ENCODE results near the gene TBCD.

Gene TBCD

DNA sequence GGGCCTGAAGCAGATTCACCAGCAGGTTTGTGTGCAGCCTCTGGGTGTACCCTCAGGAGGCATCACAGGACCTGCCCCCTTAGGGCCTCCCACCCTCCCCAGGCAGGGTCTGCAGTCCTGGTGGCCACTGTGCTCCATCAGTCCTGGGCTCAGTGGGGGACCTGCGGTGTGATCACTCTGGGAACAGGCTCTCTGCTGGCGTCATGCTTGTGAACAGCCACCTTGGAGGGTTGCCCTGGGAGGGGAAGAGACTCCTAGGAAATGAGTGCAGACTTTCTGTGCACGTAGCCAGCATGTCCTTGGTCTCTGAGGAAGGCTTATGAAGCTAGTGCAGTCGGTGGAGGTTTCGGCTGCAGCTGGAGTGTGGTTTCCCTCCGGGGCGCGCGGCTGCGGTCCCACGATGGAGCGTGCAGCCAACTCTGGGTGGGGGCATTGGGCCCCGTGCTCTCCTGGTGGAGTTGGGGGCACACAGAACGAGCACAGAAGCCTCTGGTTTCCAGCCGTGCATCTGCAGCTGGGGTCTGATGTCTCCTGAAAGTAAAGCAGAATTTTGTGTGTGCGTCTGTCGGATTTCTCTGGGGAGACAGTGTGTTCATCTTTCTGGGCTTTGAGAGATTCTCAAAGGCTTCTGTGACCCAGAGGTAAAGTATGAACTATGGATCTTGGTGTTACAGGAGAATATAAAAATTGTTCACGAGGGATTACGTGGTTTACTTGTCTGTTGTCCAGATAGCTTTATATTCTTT lies 156.1 kb downstream of the TBCD start:
- no peak for DNase-seq (ENCODE audit: low read depth in 2 of 2)

DNA sequence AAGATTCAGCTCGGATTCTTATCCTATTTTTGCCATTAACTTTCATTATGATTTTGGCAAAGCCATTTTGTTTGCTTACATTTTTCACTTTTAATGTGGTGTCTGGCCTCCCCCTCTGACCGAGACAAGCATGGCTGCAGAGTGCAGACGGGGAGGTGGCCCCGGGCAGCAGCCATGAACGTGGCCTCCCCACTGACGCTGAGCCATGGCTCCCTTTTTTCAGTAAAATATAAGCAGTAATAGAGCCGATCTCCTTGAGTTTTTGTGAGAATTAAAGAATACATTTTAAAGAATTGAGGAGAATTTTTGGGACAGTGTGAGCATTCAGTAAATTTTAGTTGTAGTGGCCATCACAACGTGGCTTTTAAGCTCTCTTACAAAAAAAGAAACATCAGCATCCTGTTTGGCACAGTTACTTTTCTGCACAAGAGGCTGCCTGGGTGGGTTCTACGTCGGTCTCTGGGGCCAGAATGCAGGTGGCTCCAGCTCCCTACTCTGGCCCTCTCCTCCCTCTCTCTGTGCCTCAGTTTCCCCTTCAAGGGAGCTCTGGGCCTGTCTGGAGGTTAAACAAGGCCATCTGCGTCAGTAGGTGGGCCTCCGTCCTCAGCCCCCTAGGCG lies 156.8 kb downstream of the TBCD start:
- DNase-seq (ENCODE audit: low read depth in 2 of 2) = no peak

DNA sequence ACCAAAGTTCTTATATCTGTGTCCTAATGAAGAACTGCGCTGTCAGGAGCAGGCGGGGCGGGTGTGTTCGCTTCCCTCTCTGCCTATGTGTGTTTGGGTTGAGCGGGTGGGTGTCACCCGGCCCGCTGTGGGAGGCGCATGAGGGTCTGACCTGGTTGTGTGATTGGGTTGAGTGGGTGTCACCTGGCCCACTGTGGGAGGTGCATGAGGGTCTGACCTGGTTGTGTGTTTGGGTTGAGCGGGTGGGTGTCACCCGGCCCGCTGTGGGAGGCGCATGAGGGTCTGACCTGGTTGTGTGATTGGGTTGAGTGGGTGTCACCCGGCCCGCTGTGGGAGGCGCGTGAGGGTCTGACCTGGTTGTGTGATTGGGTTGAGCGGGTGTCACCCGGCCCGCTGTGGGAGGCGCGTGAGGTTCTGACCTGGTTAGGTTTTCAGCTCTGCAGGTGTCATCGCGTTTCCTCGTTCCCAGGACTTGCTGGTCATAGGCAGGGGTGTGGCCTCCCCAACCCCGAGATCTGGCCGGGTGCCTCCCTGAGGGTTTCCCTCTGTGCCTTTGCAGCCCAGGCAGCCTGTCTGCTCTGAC lies 157.5 kb downstream of the TBCD start:
- no peak for DNase-seq (ENCODE audit: low read depth in 2 of 2)

DNA sequence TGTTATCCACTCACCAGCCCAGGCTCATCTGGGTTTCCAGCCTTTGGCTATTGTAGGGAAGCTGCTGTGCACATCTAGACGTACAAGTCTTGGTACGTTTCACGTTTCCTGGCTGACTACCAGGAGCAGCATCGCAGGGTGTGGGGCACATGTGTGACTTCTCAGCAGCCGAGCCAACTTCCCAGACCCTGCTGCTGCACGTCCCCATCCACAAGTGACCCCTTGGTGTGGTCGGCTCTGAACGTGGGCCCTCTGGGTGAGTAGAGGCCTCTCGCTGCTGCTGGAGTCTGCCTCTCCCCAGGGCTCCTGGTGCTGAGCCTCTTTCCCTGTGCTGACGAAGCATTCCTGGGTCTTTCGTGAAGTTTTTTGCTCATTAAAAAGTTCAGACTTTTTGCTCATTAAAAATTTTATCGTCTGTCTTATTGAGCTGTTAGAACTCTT lies 158.2 kb downstream of the TBCD start:
- no peak for DNase-seq (ENCODE audit: low read depth in 2 of 2)

DNA sequence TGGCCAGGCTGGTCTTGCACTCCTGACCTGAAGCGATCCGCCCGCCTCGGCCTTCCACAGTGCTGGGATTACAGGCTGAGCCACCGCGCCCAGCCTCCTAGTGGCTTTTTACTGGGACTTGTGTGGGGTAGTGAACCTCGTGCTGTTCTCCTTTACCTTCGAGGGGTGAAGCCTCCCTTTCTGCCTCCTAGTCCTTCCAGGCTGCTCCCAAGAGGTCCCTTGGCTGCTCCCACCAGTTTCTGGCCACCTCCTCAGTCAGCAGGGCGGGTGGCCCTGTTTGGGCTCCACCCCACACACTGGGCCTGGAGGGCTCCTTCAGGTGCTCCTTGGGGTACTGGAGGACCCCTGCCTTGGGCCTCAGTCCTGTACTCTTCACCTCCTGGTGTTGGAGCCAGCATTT lies 158.9 kb downstream of the TBCD start:
- DNase-seq (ENCODE audit: low read depth in 2 of 2) = no peak

DNA sequence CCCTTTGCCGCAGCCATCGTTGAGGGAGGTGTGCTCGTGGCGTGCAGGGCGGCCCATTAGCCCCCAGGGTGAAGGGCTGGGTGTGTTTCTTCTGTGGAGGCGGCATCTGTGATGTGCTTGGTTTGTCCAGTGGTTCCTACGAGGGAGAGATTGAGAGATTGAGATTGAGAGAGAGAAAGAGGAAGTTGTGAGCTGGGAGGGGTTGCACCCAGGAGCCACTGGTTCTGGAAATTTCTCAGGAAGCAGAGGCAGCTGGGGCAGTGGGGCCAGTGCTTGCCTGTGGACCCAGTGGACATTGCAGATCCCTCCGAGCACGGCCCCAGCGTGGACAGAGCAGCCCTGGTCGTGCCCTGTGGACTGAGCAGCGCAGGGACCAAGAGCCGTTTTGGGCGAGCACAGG lies 160.0 kb downstream of the TBCD start:
- no peak for DNase-seq (ENCODE audit: low read depth in 2 of 2)

DNA sequence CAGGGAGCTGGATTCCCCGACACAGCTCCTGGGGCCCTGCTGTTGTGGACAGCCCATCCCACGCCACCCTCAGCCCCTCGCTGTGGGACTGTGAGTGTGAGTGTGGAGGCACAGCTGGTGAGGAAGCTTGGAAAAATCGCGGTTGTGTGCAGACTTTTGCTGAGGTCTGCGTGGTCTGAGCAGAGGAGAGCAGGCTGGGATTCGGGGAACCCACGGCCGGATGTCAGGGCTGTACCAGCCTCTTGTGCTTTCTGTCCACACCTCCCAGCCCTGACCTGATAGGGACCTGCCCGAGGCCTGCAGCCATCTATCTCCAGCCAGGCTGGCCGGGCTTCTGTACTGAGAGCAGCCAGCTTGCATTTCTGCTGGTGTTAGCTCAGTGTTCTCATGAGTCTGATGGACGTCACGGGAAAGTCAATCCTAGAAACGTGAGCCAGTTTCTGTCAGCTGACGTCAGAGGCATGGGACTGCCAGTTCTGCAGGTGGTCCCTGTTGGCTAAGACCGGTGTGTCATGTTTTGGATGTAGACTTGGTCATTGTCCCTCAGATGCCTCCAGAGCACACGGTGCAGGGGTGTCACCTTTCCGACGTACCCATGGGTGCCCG lies 160.7 kb downstream of the TBCD start:
- no peak for DNase-seq (ENCODE audit: low read depth in 2 of 2)

DNA sequence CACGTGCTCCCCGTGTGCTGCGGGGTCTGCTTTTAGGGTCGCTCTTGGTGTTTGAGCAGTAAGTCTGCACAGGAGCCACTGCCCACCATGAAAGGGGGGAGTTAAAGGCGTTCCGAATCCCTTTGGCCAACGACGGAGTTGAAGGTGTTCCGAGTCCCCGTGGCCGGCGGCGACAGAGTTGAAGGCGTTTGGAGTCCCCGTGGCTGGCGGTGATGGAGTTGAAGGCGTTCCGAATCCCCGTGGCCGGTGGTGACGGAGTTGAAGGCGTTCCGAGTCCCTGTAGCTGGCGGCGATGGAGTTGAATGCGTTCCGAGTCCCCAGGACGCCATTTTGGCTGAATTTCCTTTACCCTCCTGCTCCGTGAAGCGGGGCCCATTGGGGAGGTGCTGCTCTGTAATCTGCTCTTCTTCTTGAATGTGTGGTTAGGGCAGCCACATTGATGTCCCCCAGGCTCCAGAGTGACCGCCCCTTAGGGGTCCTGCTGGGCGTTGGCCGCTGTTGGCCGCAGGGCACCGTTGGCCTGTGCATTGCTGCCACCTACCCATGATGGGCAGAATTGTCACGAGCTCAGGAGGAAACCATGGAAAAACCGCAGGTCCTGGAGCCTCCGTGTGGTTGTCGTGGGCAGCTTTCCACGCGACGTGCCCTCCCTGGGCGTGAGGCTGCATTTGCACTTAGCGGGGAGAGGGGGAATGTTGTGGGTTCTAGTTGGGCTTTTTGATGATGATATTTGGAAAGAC lies 161.6 kb downstream of the TBCD start:
- no peak for DNase-seq (ENCODE audit: low read depth in 2 of 2)

DNA sequence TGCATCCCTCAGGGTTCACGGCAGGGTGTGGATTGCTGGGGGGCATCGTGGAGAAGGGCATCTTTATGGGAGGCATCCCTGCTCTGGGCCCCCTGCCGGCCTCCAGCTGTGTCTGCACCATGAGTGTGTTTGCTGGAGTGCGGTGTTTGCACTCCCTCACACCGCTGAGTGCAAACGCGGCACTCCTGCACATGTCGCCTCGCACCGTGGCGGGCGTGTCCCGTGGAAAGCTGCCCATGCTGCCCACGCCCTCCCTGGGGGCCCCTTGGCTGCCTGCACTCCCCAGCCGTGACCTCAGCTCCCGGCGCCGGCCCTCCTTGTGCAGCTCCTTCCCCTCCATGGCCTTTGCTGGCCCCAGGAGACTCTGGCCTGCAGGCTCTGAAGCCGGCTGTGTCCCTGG lies 162.5 kb downstream of the TBCD start:
- no peak for DNase-seq (ENCODE audit: low read depth in 2 of 2)

DNA sequence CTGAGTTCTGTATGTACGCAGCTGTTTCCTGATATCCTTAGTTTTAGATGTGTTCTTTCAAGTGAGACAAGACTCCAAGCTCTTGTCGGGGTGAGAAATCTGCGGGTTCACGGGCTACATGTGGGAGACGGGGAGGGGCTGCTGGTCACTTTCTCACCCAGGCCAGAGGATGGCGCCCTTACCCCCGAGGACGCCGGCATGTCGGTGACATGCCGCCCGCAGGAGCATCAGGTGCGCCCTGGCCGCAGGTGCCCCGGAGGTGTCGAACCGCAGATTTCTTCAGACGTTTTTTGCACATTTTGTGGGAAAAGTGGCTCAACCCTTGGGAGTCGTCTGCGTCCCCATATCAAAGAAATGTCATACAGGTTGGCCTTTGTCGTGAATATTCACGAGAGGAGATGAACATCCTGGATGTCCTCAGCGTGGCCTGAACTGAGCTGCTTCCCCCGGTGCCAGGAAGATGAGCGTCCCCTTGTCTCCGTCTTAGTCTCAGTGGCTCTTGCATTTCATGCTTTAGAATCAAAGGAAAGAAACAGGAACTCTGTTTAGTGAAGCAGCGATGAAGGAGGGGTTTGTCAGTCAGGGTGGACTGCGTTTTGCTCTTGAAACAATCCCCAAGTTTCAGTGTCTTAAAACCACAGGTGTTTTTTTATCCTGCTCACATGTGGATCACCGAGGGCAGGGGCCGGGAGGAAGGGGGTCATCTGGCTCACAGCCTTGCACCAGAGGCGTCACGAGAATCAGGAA lies 163.3 kb downstream of the TBCD start:
- no peak for DNase-seq (ENCODE audit: low read depth in 2 of 2)

DNA sequence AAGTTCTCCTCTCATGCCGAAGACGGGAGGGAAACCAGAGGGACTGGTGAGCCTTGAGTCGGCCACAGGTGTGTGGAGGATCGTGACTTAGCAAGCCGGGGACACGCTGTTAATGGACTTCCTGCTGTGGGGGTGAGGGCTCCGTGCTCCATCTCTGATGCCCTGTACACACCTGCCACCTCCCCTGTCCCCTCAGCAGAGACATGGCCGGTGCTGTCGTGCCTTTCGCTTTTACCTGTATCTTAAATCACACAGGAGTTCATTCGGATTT lies 163.8 kb downstream of the TBCD start:
- DNase-seq (ENCODE audit: low read depth in 2 of 2) = no peak

DNA sequence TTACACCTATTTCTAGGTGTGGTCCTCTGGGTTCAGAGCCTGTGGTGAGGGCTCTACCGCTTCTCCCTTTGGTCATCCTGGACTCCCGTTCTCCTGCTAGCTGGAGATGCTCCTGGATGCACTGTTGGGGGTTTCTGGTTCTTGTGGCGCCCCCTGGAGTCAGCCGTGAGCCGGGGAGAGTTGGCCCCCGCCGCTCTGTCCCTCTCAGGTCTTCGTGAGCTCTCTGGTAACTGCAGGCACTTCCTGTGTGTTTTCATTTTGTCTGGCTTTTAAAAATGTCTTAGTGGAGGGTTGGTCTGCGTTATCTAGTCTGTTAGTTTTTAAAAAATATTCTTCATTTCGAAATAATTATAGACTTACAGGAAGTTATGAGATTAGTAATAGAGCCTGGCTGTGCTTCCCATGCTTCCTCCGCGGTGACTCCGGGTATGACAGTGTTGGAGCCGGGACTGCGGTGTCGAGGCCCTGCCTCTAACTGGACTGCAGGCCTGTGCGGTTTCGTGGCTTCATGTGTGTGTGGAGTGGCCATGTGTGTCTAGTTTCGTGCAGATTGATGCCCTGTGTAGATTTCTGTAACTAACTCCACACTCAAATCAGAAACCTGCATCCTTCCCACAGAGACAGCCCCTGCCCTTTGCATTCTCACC lies 166.0 kb downstream of the TBCD start:
- DNase-seq (ENCODE audit: low read depth in 2 of 2) = no peak

DNA sequence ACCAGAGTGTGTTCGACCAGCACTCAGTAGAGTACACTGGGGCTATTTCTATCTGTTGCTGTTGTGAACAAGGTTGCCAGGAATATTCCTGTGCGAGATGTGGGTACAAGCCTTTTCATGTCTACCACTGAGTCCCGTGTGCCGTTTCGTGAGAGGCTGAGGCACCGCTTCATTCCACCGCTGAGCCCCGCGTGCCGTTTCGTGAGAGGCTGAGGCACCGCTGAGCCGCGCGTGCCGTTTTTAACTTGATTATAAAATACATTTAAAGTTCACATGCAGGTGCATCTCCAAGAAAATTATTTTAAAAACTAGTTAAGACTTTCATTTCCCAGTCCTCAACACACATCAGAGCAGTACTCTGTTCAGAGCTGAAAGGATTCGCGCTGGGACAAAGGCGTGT lies 166.6 kb downstream of the TBCD start:
- no peak for DNase-seq (ENCODE audit: low read depth in 2 of 2)

DNA sequence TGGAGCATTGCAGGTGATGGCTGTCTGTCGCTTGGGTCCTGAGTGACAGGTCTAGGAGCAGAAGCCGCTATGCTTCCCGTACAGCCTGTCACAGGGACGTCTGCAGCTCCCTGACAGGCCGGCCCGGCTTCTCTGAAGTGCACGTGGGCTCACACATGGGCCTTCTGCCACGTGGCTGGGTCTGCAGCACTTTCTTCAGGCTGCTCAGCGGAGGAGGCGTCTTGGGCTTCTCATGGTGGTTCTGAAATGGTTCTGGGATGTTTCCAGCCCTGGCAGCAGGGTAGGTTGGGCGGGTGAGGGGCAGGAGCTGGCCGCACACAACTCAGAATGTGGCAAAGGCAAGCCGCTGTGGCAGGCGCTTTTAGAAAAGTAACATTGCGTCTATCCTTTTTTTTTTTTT lies 168.3 kb downstream of the TBCD start:
- no peak for DNase-seq (ENCODE audit: low read depth in 2 of 2)

DNA sequence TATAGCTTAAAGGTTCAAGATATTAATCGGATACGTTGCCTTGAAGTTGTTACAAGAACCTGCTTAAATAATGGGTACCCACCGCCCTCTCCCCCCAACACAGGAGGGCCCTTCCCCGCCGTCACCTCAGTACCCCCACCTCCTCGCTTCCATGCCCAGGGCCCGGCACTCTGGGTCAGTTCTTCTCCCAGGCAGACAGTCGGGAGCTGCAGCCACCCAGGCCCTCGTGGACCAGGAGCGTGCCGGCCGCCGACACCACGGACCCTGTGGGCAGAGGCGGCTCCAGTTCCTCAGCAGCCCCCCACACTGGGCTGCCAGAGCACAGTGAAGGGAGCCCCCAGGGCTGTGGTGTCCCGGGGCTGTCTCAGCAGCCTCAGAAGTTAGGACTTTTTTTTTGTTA lies 168.8 kb downstream of the TBCD start:
- DNase-seq (ENCODE audit: low read depth in 2 of 2) = no peak

DNA sequence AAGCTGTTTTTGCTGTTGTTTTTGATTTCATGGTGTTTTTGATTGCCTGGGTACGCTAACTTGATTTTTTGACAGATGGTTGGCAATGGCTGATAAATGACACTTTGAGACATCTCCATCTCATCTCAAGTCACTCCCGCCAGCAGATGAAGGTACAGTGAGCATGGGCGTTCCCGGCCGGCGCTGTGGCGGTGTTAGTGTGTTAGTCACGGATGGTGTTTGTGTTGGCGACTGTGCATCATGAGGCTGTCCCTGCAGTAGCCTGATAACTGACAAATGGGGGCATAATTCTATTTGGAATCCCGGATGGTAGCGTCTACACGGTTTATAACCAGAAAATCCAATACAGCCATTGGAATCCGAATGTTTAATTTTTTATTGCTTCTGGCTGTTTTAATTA lies 169.6 kb downstream of the TBCD start:
- no peak for DNase-seq (ENCODE audit: low read depth in 2 of 2)

DNA sequence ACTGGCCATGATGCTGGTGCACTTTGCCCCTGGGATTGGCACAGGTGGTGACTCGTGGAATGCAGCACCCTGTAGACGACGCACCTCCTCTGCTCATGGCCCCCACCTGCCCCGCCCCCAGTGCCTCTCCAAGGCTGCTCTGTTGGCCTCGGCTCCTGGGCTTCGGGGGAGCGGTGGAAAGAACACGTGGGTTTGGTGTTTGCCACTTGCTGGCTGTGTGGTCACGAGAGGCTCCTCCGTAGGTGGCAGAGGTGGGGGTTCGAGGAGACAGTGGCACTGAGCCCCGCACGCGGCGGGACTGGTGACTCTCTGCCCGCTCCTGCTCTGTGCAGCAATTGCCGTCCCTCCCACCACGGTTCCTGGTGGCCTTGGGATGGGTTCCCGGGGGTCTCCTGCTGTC lies 170.8 kb downstream of the TBCD start:
- DNase-seq (ENCODE audit: low read depth in 2 of 2) = no peak

DNA sequence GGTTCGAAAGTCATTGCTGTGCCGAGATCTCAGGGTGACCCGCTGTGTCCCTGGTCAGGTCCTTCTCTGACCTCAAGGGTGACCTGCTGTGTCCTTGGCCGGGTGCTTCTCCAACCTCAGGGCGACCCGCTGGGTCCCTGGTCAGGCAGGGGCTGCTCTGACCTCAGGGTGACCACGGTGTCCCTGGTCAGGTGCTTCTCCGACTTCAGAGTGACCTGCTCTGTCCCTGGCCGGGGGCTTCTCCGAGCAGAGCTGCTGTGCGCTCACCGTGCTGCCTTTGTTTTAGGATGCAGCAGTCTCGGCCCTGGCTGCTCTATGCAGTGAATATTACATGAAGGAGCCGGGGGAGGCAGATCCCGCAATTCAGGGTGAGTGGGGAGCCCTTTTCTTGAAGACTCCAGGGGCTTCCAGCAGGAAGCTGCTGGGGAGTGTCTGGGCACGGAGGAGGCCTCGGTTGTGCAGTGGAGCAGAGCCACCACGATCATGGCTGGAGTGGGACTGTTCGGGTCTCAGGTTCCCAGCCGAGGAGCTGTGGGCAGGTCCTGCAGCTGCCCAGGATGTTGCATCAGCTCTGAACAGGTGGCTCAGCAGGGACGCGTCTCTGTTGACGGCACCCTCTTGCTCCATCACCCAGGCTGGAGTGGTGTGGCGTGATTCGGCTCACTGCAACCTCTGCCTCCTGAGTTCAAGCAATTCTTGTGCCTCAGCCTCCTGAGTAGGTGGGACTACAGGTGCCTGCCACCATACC lies 171.7 kb downstream of the TBCD start:
- no peak for DNase-seq (ENCODE audit: low read depth in 2 of 2)

DNA sequence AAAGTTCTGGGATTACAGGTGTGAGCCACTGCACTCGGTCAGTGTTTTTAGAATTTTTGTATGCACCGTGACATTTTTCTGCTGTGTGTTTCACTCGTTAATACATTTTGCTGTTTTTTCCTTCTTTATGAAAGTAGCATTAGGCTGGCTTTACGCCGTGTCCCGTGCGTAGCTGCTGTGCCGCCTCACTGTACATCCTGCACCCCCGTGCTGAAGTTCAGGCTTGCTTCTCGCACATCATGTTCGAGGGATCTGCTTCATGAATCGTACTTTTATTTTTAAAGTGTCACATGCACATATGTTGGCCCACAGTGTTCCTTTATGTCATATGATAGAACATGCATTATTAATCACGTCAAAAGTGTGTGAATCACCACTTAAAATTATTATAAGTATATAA lies 172.3 kb downstream of the TBCD start:
- DNase-seq (ENCODE audit: low read depth in 2 of 2) = no peak

DNA sequence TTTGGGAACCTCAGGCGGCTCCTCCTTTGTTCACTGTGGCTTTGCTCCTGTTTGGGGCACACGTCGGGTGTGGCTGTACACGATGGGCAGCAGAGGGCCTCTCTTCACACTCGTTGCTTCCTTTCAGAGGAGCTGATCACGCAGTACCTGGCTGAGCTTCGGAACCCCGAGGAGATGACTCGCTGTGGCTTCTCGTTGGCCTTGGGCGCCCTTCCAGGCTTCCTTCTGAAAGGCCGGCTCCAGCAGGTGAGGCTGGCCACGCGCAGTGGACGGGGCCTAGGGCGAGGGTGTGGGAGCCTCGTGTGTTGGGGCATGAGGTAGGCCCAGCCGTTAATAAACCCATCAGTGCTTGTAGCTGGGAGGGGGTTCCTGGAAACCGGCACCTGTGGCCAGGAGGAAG lies 172.9 kb downstream of the TBCD start:
- DNase-seq (ENCODE audit: low read depth in 2 of 2) = no peak

DNA sequence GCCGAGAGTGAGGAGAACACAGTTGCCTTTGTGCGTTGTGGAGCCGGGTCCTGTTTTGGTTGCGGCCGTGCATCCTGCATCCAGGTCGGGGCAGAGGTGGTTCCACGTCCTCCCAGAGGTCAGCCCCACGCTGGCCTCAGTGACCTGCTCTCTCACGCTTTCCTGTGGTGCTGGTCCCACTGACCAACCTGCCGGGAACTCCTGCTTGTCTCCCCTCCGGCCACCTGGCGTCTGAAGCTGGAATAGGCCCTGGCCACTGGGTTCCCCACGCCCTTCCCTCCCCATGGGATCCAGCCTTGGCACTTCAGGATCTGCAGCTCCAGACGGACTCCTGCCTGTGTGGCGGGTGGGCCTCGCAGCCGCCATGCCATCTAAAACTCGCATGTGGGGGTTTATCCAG lies 173.5 kb downstream of the TBCD start:
- DNase-seq (ENCODE audit: low read depth in 2 of 2) = no peak

Data from fibroblast of skin of left quadriceps (primary cell).